HG03378 (cell line): ENCODE results near the gene RORB.

ENCODE experiments used
- ATAC-seq: cut with Tn5 transposase; IDR thresholded peaks from one replicate; pipeline ENCODE4 v1.9.1; 2021; ENCODE audit warnings: mild to moderate bottlenecking, moderate library complexity; ENCODE audit not compliant: unreplicated experiment

The RORB gene

DNA sequence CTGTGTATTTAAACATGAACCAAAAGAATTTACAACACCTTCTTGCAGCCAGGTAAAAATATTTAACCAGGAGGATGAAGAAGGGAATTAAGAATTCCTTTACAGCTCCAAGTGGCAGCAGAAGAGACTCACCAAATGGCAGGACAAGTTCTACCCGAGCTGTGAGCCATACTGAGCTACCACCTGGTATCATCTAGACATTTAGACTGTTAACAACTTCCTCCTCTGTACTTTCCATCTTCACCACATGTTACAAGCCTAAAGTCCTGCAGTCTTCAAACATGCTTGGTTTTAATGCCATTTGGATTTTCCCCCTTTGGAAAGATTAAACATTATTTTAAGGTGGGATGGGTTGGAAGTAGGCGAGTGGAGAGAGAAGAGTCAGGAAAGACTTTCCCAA lies 200.4 kb downstream of the RORB start:
- no peak for ATAC-seq

- ATAC-seq = no peak
These were observed 214.2 kb downstream of the RORB start for GRCh38 chr9:74711341-74711740.

DNA sequence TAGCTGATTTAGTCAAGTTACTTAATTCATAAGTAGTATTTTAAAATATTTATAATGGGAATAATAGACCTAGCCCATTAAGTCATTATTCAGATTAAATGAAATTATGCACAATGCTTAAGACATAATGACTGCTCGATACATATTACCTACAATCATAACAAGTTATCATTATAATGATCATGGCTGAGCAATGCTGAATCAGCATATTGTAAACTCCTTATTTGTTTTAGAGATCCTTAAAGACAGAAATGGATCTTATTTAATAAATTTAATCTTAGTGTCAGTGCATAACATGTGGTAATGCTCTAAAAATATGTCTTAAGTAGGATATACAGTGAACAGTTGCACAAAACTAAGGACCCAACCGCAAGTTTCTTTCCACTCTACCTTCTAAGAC lies 221.6 kb downstream of the RORB start:
- no peak for ATAC-seq

- no peak for ATAC-seq
These were observed 222.2 kb downstream of the RORB start for GRCh38 chr9:74719306-74719705.

DNA sequence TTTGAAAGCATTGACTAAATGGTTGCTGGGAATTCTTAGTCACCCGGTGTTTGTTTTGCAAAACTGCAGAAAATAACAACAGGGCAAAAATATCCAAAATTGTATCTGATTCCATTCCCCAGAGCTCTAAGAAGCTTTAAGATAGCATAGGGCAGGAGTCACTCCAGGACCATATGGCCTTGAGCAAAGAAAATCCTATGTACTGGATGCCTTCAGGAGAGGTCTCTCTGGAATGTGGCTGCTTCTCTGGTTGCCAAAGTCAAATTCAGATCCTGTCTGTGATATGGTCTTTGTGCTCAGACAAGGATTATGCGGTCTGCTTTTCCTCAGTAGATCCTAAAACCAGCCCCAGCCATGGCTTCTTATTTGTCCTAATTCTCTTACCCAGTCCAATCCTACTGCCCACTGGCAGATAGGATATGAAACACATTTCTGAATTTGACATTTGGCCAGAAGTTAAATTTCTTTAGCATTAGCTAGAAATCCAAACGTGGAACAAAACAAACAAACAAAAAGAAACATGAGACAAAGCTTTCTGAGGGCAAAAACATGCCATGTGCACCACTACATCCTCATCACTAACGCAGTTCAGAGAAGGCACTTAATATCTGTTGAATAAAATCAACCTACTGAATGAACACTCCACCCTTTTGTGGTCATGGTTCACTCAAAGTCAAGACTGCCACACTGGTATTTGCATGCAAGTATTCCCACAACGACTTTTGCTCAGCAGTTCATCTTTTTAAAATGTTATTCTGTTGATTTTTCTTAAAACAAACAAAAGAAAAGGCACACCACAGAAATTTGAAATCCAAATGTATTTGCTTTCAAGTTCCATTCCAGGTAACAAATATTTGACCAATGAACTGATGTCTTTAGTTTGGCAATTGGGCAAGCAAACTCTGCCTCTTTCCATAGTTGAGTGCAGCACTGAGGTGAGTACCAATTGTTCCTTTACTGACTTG lies 224.8 kb downstream of the RORB start:
- ATAC-seq = no peak

- no peak for ATAC-seq
These were observed 227.2 kb downstream of the RORB start for GRCh38 chr9:74724317-74724716.

GRCh38 chr9:74726581-74726980 lies 229.4 kb downstream of the RORB start:
- no peak for ATAC-seq

DNA sequence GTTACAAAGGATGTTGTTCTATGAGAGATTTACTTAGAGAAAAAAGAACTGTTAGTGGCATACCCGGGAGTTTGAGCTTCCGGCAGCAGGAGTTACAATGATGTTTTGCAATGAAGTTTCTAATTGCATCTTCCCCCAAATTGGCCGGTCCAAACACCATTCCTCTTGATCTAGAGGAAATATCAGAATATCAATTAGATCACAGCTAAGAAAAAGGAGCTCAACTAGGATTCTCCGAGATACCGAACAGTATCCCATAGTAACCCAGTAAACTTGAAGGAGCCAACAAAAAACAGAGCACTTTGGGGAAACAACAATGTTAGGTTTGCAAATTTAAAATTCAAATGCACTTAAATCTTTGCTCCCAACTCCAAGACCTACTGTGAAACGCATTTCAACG lies 231.0 kb downstream of the RORB start:
- no peak for ATAC-seq

GRCh38 chr9:74729136-74729695 lies 232.1 kb downstream of the RORB start:
- ATAC-seq = no peak

GRCh38 chr9:74735761-74736160 lies 238.6 kb downstream of the RORB start:
- ATAC-seq = no peak

- ATAC-seq = no peak
These were observed 239.5 kb downstream of the RORB start for GRCh38 chr9:74736646-74737045.

GRCh38 chr9:74742191-74742790 lies 245.2 kb downstream of the RORB start:
- no peak for ATAC-seq
